ENCODE measurements around the gene CLIC5. TPM values are rescaled to one million over a fixed set of nuclear protein-coding genes. Genes with fewer than 3 reads are reported as not detected.

Gene CLIC5
- not detected in 2 replicates for total RNA-seq (2014; rRNA removed; shearing (Covaris generic))

DNA sequence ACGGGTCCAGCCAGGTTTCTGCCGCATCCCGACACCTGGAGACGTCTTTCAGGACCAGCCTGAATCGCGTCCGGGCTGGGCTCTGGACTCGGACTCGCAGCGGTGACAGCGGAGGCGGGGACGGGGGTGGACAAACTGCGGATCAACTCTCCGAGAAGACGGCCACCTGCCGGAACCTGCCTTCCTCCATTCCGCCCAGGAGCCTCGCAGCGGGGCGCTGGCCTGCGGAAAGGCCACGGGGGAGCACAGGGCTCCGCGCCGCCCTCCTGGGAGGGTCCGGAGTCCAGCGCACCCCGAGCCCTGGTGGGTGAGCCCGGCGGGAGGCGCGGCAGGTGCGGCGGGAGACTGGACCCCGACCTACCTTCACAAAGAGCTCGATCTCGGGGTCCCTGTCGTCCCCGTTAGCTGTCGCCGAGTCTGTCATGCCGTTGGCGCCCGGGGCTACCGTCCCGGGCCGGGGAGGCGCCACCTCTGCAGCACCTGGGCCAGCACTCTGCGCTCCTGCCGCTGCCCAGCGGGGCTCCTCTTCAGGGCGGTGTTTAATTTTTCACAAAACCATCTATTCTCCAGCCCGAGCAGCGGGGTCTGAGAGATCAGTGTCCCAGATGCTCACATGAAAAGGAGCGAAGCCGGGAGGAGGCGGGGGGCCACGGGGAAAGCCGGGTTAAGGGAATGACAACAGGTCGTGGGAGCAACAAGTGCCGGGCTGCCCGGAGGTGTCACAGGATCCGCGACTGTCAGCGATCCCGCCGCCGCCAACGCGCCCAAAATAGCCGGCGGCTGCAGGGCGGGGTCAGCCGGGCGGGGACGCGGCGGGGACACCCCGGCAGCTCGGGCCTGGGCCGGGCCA is at the start of gene CLIC5:
Gene CLIC5, minus strand, starts transcription at position 742 of the 850 bp plus-strand sequence. Its CDS starts 318 bp downstream, at position 424.
- DNase-seq (ENCODE audit: low spot score), result no peak

DNA sequence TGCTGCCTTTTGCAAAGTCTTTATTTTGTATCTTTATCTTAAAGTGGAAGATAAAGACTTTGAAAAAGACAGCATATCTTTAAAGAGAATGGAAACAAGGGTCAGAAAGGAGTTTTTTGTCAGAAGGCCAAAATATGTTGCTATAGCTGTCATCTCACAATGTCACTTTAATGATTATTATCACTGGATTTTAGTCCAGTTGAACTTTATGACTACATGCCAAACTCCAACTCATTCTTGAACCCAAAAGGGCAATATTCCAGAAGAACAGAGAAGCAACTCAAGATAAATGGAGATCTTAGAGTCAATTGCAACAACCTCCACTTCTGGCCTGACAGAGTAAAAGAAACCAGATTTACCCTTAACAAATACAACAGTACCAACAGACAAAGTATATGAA is 47.3 kb upstream of the CLIC5 start:
- no peak for DNase-seq (ENCODE audit: low spot score)

DNA sequence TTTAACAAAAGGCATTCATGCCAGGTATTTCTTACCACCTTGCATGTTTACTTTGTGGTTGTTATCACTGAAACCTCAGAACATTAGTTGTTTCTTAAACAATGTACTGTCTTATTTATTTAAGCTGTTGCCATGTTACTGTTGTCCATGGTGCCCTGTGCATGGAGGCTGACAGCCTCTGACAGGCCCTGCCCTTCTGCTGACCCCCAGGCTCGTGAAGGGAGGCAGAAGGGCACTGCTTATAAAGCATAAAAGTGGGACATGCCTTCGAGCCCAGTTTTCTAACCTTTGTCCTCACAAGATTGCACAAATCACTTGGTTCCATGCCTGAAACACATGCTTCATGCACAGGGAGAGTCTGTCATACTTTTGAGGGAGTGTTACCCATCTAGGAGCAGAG is 46.7 kb upstream of the CLIC5 start:
- DNase-seq (ENCODE audit: low spot score), result no peak

DNA sequence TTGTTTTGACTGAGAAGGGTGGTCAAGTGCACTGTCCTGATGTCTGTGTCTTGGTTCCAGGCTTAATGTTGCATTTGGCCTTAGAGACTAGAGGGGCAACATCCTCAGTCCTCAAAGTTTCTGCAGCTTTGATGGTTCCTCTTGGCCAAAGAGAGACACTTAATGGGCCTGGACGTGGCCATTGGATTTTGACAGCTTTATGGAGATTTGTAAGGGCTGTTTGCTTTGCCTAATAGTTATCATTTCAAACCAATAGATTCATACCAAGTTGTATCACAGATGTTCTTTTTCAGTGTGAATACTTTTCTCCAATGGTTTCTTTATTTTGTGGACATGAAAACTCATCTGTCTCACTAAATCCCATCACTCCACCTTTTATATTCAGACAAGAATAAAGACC is 45.8 kb upstream of the CLIC5 start:
- DNase-seq (ENCODE audit: low spot score), result no peak

DNA sequence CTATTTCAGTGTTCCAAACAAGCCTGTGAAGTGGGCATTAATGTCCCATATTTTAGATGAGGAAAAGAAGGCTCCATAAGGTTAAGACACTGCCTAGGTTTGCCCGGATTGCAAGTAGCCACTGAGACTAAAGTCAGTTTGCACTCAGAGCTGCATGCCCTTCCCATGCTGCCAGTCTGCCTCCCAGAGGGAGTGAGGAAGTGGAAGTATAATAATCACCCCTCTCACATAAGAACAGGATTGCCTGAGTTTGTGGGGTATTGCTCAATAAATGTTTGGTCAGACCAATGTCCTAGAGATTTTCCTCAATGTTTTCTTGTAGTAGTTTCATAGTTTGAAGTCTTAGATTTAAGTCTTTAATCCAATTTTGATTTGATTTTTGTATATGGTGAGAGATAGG is 43.9 kb upstream of the CLIC5 start:
- DNase-seq (ENCODE audit: low spot score), result no peak

DNA sequence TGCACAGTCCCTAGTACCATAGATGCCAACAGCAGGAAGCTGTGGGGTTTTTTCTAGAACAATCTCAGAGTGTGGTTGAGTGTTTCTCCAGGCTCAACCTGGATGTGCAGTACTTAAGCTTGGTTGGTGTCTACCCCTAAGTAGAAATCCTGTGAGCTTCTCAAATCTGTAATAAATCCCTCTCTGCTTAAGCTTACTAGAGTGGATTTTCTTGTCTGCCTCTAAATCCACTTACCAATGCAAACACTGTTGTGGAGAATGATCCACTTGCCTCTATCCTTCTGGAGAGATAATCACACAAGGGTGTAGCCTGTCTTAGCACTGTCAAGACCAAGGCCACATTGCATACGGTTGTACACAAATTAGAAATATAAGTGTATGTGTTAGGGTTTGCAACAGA is 43.3 kb upstream of the CLIC5 start:
- no peak for DNase-seq (ENCODE audit: low spot score)

DNA sequence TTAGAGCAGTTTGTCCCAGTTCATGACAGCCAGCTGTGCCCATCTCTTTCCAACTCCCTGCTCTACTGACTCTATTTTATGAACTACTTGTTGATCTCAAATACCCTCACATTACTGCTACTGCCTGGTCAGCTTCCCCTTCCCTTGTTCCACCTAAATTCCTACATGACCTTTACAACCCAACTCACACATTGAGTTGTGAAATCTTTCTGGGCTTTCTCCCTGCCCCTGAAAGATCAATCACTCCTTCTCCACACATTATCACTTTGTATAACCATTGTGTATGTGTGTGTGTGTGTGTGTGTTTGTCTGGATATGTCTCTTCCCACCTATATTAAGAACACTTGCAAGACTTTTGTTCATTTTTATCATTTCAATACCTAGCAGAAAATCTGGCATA is 42.1 kb upstream of the CLIC5 start:
- DNase-seq (ENCODE audit: low spot score), result no peak

DNA sequence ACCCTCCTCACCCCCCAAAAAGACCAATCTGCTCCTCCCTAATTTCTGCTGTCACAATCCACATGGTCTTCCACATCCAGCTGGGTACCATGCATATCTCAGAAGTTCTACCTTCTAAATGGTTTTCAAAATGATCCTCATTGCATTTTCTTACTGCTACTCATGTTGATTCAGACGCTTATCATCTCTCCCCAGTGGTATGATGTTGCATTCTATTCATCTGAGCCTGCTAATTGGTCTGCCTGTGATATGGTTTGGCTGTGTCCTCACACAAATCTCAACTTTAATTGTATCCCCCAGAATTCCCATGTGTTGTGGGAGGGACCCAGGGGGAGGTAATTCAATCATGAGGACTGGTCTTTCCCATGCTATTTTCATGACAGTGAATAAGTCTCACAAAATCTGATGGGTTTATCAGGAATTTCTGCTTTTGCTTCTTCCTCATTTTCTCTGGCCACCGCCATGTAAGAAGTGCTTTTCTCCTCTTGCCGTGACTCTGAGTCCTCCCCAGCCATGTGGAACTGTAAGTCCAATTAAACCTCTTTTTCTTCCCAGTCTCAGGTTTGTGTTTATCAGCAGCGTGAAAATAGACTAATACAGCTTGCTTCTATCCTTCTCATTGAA is 41.4 kb upstream of the CLIC5 start:
- no peak for DNase-seq (ENCODE audit: low spot score)

DNA sequence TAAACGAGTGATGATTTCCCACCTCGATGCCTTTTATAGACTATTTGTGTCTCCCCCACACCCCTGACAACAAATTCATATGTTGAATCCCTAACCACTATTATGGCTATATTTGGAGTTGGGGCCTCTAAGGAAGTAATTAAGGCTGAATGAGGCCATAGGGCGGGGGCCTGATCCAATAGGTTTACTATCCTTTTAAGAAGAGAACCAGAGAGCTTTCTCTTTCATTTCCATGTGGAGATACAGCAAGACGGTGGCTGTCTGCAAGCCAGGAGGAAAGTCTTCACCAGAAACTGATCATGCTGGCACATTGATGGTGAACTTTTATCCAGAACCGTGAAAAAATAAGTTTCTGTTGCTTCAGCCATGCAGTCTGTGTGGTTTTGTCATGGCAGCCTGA is 38.9 kb upstream of the CLIC5 start:
- no peak for DNase-seq (ENCODE audit: low spot score)

DNA sequence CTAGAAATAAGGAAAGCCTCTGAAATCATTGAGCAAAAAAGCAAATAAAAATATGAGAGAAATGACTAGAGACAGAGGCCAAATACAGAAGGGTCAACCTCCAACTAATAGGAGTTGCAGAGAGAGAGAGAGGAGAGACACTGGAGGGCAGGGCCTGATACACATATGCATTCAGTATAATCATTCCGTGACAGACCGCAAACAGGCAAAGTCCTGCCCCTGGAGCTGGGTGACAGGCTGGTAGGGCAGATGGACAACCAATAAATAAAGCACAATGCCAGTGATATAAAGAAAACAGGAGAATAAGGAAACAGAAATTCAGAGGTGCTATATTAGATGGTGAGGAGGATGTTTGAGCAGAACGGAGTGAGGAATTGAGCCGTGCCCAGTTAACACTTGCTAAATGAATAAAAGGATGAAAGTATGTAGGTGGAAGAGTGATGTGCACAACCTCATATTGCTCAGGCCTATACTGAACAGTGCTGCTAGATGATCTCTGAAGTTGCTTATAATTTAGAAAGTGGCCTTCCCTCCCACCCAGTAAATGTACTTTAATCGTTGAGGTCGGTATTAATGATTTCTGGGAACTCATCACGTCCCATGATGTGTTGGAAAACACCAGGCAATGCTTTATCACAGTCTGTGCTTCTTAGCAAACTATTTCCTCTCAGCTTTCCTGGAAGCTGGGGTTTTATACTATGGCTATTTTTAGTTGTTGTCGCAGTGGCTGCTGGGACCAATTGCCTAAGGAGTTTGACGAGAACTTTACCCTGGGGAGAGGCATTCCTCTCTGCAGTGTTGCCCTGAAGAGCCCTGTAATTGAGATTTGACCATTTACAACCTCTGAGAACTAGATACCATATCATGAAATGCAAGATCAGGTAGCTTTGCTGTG is 37.6 kb upstream of the CLIC5 start:
- DNase-seq (ENCODE audit: low spot score), result no peak

DNA sequence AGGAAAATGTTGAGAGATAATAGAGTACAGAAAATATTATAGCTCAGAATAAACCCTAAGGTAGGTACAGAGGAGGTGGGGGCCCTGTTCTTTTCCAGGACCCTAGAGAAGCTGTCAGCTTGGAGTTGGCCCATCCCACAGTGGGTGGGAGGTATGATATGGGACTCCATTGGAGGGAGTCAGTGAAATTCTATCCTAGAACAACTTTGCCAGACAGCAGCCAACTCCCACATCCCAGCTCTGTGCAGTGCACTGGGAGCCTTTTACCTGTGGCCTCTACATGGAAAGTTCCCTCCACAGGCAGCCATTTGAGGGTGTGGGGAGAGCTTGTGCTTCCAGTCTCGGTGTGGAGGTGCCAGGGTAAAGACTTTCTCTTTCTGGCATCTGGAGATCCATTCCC is 36.8 kb upstream of the CLIC5 start:
- DNase-seq (ENCODE audit: low spot score), result no peak

DNA sequence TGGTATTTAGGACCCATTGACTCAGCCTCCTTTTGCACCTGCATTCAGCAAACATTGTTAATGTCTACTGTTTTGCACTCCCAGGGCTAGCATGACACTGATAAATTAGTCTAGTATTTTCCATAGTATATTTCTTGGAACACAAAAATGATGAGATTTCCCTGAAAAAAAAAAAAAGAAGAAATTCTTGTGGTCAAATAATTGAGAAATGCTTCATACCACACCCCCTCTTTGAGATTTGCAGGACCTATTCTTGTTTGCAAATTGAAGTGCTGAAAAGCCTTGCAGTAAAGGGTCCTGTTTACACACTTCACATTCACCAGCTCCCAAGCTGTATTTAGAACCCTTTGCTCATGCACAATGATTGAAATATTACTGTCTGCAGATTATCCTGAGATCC is 36.3 kb upstream of the CLIC5 start:
- no peak for DNase-seq (ENCODE audit: low spot score)

DNA sequence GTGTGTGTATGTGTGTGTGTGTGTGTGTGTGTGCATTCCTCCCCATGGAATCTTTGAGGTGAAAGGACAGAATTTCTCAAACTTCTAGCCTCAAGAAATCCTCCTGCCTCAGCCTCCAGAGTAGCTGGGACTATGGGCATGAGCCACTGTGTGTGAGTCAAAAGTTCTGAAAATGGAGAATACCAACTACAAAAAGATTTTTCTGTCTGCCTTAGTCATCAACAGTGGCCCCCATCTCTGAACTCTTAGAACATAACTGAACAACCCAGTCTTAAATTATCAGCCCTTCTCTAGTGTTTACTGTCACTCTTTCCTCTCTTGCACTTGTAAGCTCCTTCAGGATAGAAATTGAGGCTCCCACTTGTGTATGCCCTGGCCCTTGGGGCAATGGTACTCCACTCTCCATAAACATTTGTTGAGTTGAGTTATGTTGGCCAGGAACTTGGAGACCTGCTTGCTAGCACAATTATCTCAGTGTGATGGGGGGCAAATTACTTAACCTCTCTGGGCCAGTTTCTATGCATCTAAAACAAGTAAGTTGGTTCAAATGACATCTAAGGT is 35.3 kb upstream of the CLIC5 start:
- no peak for DNase-seq (ENCODE audit: low spot score)

DNA sequence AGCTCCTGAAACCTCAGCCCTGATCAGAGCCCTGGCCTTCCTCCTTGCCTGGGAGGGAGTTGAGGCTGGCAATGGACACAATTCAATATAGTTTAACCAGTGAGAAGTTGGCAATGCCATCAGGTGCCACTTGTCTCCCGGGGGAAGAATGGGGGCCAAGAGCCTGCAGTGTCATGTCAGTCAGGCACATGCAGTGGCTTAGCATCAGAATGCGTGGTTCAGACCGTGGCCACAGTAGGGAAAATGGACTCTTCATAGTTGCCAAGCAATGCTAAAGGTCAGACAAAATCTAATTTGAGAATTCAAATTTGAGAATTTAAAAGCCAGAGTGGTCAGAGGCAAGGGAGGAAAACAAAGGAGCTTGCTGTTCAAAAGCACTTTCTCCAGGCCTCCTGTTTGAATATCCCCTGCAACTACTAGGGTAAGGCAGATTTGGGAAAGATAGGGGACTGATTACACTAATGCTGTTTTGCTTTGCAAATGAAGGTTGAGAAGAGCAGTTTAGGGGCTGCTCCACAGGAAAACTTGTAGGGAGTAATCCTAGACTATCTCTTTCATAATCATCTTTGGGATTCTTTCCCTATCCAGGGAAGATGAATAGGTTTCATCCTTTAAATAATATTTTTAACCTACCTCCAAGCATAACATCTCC is 33.1 kb upstream of the CLIC5 start:
- no peak for DNase-seq (ENCODE audit: low spot score)

DNA sequence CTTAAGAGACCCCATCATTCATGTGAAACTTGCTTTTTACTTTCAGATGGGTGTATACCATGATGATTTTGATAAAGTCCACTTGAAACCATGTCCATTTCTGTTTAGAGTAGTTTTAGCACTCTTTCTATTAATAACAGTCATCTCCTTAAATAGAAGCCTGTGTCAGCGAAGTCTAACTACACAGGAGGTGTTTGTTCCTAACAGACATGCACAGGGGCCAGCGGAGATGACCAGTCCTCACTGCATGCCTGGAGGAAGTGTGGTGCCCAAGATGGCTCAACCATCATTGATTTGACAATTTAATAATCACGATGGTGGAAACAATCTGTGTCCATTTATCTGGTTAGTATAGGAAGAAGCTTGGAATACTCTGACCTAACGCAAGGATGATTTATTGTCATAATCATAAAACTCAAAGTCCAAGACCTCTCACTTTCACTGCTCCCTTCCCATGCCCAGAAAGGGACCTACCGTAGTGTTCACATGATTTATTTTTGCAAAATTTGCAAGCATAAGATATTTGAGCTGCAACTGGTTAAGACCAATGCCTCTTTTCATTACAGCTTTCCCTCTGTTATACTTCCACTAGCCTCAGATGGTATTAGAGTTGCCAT is 31.0 kb upstream of the CLIC5 start:
- no peak for DNase-seq (ENCODE audit: low spot score)

DNA sequence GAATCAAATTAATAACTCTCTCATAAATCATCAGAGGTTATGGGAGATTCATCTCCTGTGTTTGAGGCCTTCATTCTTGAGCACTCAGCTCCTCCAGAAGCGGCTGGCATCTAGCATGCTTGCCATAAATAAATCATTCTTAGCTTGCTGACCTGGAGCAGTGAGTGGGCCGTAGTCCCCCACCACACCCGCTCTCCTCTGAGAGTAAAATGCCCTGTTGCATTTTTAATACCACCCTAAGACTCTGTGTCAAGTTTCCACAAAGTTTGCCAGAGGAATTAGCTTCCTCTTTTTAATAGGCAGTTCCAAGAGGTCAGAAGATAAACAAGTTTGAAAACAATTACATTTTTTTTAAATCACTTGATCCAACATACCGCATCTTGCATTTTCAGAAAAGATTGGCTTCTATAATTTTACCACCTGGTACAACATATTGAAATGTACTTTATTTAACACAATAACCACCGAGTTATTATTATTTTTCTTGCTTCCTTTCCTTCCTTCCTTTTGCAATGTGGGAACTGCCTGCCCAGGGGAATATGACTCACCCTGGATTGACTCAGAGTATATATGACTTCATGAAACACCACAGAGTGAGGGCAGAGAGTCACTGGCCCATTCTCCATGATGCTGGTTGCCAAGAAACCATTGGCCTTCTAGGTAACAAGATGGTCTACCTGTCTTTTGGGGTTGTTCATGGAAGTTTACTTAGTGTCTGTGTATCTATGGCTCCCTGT is 29.4 kb upstream of the CLIC5 start:
- peak; percentile 76 for DNase-seq (ENCODE audit: low spot score)

DNA sequence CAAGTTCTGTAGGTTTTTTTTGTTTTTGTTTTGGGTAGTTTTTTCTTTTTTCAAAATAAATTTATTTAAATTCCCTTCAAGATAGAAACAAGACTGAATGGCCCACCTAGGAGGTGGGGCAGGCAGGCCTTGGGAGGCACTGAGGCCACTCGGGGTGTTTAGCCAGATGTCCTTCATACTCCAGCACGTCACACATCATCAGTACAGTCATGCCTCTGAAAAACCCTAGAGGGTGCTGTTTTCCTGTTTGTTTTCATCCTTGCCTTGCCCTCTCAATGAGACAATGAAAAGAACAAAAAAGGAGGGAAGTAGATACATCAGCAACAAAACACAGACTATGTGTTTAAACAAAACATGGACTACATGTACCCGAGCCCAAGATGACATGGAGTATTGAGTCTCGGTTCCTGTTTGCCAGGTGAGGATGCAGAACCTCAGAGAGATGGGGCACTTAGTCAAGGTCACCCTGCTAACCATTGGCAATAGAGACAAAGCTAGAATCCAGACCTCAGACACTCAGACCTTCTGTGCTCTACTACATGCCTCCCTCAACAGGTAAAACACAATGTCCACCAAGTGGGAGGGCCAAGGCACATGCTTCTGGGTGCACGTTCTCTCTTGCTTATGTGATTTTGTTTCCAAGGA is 26.8 kb upstream of the CLIC5 start:
- peak; percentile 18 for DNase-seq (ENCODE audit: low spot score)

DNA sequence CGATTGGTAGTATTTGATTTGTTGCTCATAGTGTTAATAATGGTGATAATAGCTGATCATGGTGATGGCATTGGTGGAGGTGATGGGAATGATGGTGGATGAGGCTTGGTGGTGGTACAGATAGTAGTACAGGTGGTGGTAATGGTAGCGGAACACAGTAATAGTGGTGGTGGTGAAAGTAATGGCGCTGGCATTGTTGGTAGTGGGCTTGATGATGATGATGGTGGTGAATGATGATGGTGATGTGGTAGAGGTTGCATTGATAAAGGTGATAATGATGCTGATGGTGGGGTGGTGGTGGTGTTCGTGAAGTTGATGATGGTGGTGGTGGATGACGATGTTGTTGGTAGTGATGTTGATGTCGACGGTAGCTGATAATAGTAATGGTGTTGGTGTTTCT is 24.6 kb upstream of the CLIC5 start:
- DNase-seq (ENCODE audit: low spot score), result no peak

DNA sequence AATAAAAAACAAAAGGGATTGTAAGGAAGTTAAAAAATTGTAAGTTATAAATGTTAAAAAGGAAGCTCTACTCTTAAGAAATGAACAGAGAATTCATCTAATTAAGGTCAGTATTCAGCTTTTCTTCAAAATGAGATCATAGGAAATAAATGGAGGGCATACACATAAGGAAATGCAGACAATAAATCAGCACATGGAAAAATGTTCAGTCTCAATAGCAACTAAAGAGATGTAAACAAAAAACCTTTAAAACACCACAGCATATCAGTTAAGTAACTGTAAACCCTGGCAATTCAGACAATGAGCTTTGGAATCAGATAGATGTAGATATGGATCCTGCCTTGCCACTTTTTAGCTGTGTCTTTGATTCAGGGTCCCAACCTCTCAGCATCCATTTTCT is 24.0 kb upstream of the CLIC5 start:
- DNase-seq (ENCODE audit: low spot score), result no peak

DNA sequence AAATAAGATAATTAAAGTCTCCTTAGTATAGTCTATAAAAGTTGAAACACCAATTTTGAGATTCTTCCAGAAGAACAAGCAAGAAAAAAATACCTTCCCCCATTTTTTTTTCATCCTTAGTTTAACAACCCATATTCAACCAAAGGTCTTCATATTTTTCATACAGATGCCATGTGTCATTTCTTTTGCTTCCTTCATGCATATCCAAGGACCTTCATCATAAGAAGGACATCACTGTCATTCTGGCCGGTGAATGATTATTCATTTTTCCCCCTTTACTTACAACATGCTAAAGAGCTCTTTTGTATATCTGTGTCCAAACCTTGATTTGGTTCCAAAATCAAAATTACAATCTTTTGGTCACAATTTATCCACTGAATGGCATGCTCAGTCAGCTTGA is 21.3 kb upstream of the CLIC5 start:
- no peak for DNase-seq (ENCODE audit: low spot score)
